ENCODE data around the gene ALKBH3. TPM values are rescaled to one million over a fixed set of nuclear protein-coding genes. Genes with fewer than 3 reads are reported as not detected.

The ALKBH3 gene
- total RNA-seq, 2 donors from 2014 or later, result 81.7 to 84.4 TPM

GRCh38 chr11:43919852-43920597 lies 39.4 kb downstream of the ALKBH3 start:
- H3K27me3 Mint-ChIP-seq (ENCODE audit: low read depth), result no peaks in the 10 kb centered on the region
- peak overlapping the region; percentile 50 for H3K27ac Mint-ChIP-seq
- no peak for ATAC-seq (replicated peaks in 1 of 2)
- H3K36me3 Mint-ChIP-seq (ENCODE audit: insufficient read depth in 2 of 2), result peaks cover 8 to 11% of the 10 kb centered on the region in 2 donors
- H3K4me3 Mint-ChIP-seq, result peak overlapping the region; percentile 4 to 29
- no peak for DNase-seq
- H3K9me3 Mint-ChIP-seq, result no peaks in the 10 kb centered on the region
- peaks cover 24% of the 10 kb centered on the region for H3K4me1 Mint-ChIP-seq (ENCODE audit: low read depth)

GRCh38 chr11:43920598-43921419 lies 40.2 kb downstream of the ALKBH3 start:
- ATAC-seq (replicated peaks in 1 of 2), result peak; percentile 95 to 96
- H3K4me3 Mint-ChIP-seq, result peak overlapping the region; percentile 52 to 65
- DNase-seq, result peak; percentile 58 to 71
- H3K27ac Mint-ChIP-seq, result peak overlapping the region; percentile 64
- H3K27me3 Mint-ChIP-seq (ENCODE audit: low read depth), result no peaks in the 10 kb centered on the region
- peaks cover 24% of the 10 kb centered on the region for H3K4me1 Mint-ChIP-seq (ENCODE audit: low read depth)
- H3K9me3 Mint-ChIP-seq, result no peaks in the 10 kb centered on the region
- H3K36me3 Mint-ChIP-seq (ENCODE audit: insufficient read depth in 2 of 2), result peaks cover 8 to 11% of the 10 kb centered on the region in 2 donors

GRCh38 chr11:43921561-43922294 lies 41.1 kb downstream of the ALKBH3 start:
- H3K9me3 Mint-ChIP-seq, result no peaks in the 10 kb centered on the region
- peaks cover 6 to 11% of the 10 kb centered on the region in 2 donors for H3K36me3 Mint-ChIP-seq (ENCODE audit: insufficient read depth in 2 of 2)
- H3K27me3 Mint-ChIP-seq (ENCODE audit: low read depth), result no peaks in the 10 kb centered on the region
- peak overlapping the region; percentile 18 for H3K27ac Mint-ChIP-seq
- DNase-seq, result no peak
- H3K4me3 Mint-ChIP-seq, result peak overlapping the region in 1 of 2 donors; percentile 65
- ATAC-seq (replicated peaks in 1 of 2), result no peak
- peaks cover 24% of the 10 kb centered on the region for H3K4me1 Mint-ChIP-seq (ENCODE audit: low read depth)

GRCh38 chr11:43922295-43922648 lies 41.6 kb downstream of the ALKBH3 start:
- H3K4me3 Mint-ChIP-seq, result no peak overlapping the region
- no peak overlapping the region for H3K27ac Mint-ChIP-seq
- peaks cover 6 to 11% of the 10 kb centered on the region in 2 donors for H3K36me3 Mint-ChIP-seq (ENCODE audit: insufficient read depth in 2 of 2)
- ATAC-seq (replicated peaks in 1 of 2), result no peak
- H3K9me3 Mint-ChIP-seq, result no peaks in the 10 kb centered on the region
- H3K27me3 Mint-ChIP-seq (ENCODE audit: low read depth), result no peaks in the 10 kb centered on the region
- no peak for DNase-seq
- peaks cover 24% of the 10 kb centered on the region for H3K4me1 Mint-ChIP-seq (ENCODE audit: low read depth)

GRCh38 chr11:43922744-43923405 lies 42.2 kb downstream of the ALKBH3 start:
- H3K27ac Mint-ChIP-seq, result no peak overlapping the region
- no peak overlapping the region for H3K4me3 Mint-ChIP-seq
- no peaks in the 10 kb centered on the region for H3K27me3 Mint-ChIP-seq (ENCODE audit: low read depth)
- ATAC-seq (replicated peaks in 1 of 2) (no peak), DNase-seq (no peak)
- H3K9me3 Mint-ChIP-seq, result no peaks in the 10 kb centered on the region
- peaks cover 24% of the 10 kb centered on the region for H3K4me1 Mint-ChIP-seq (ENCODE audit: low read depth)
- H3K36me3 Mint-ChIP-seq (ENCODE audit: insufficient read depth in 2 of 2), result peaks cover 6 to 11% of the 10 kb centered on the region in 2 donors

GRCh38 chr11:43923406-43924111 lies 42.9 kb downstream of the ALKBH3 start:
- H3K9me3 Mint-ChIP-seq, result no peaks in the 10 kb centered on the region
- ATAC-seq (replicated peaks in 1 of 2) (no peak), DNase-seq (no peak)
- no peaks in the 10 kb centered on the region for H3K27me3 Mint-ChIP-seq (ENCODE audit: low read depth)
- peaks cover 22% of the 10 kb centered on the region for H3K4me1 Mint-ChIP-seq (ENCODE audit: low read depth)
- no peak overlapping the region for H3K27ac Mint-ChIP-seq
- H3K36me3 Mint-ChIP-seq (ENCODE audit: insufficient read depth in 2 of 2), result peaks cover 6 to 11% of the 10 kb centered on the region in 2 donors
- H3K4me3 Mint-ChIP-seq, result no peak overlapping the region

GRCh38 chr11:43924112-43924855 lies 43.7 kb downstream of the ALKBH3 start:
- Mint-ChIP-seq H3K36me3 (ENCODE audit: insufficient read depth in 2 of 2) (peaks cover 6 to 7% of the 10 kb centered on the region in 2 donors), H3K9me3 (no peaks in the 10 kb centered on the region), H3K27me3 (ENCODE audit: low read depth) (no peaks in the 10 kb centered on the region), H3K4me3 (no peak overlapping the region), H3K27ac (no peak overlapping the region), H3K4me1 (ENCODE audit: low read depth) (peaks cover 17% of the 10 kb centered on the region)
- ATAC-seq (replicated peaks in 1 of 2) (no peak), DNase-seq (no peak)

GRCh38 chr11:43925063-43925931 lies 44.7 kb downstream of the ALKBH3 start:
- ATAC-seq (replicated peaks in 1 of 2), result no peak
- peaks cover 4% of the 10 kb centered on the region in 2 donors for H3K36me3 Mint-ChIP-seq (ENCODE audit: insufficient read depth in 2 of 2)
- no peaks in the 10 kb centered on the region for H3K9me3 Mint-ChIP-seq
- H3K4me3 Mint-ChIP-seq, result no peak overlapping the region
- H3K27ac Mint-ChIP-seq, result no peak overlapping the region
- peaks cover 16% of the 10 kb centered on the region for H3K4me1 Mint-ChIP-seq (ENCODE audit: low read depth)
- DNase-seq, result no peak
- no peaks in the 10 kb centered on the region for H3K27me3 Mint-ChIP-seq (ENCODE audit: low read depth)

GRCh38 chr11:43925932-43926505 lies 45.4 kb downstream of the ALKBH3 start:
- H3K27ac Mint-ChIP-seq, result no peak overlapping the region
- peaks cover 11% of the 10 kb centered on the region for H3K4me1 Mint-ChIP-seq (ENCODE audit: low read depth)

GRCh38 chr11:43927070-43927469 lies 46.4 kb downstream of the ALKBH3 start:
- DNase-seq (no peak), ATAC-seq (replicated peaks in 1 of 2) (no peak)
- no peak overlapping the region for H3K4me3 Mint-ChIP-seq
- H3K4me1 Mint-ChIP-seq (ENCODE audit: low read depth), result peaks cover 6% of the 10 kb centered on the region
- no peaks in the 10 kb centered on the region for H3K36me3 Mint-ChIP-seq (ENCODE audit: insufficient read depth in 2 of 2)
- no peaks in the 10 kb centered on the region for H3K27me3 Mint-ChIP-seq (ENCODE audit: low read depth)
- no peaks in the 10 kb centered on the region for H3K9me3 Mint-ChIP-seq
- H3K27ac Mint-ChIP-seq, result no peak overlapping the region

More at GRCh38 chr11:43925932-43926505, 45.4 kb downstream of the ALKBH3 start:
- Mint-ChIP-seq H3K27me3 (ENCODE audit: low read depth) (no peaks in the 10 kb centered on the region), H3K4me3 (no peak overlapping the region), H3K9me3 (no peaks in the 10 kb centered on the region), H3K36me3 (ENCODE audit: insufficient read depth in 2 of 2) (peaks cover 1 to 2% of the 10 kb centered on the region in 2 donors)
- DNase-seq (no peak), ATAC-seq (replicated peaks in 1 of 2) (no peak)
